ENCODE measurements around the gene RAB37.

The RAB37 gene

GRCh38 chr17:74776990-74777389 lies 39.9 kb downstream of the RAB37 start:
- DNase-seq (ENCODE audit: low spot score), result no peak
- TF ChIP-seq CTCF (IDR thresholded peaks at IDR 0.05; ENCODE audit: extremely low read depth, insufficient read depth, missing control alignments), result no peak
- in situ Hi-C loops (cut with MboI; ENCODE audit: low pct_unique_long_range_greater_than_20kb, low sequenced_read_pairs, unreplicated experiment), result no loop called here

- in situ Hi-C loops (cut with MboI; ENCODE audit: low pct_unique_long_range_greater_than_20kb, low sequenced_read_pairs, unreplicated experiment), result no loop called here
- no peak for TF ChIP-seq CTCF (IDR thresholded peaks at IDR 0.05; ENCODE audit: extremely low read depth, insufficient read depth, missing control alignments)
- DNase-seq (ENCODE audit: low spot score), result no peak
Measured at GRCh38 chr17:74777901-74778515, 41.0 kb downstream of the RAB37 start.

- no peak for TF ChIP-seq CTCF (IDR thresholded peaks at IDR 0.05; ENCODE audit: extremely low read depth, insufficient read depth, missing control alignments)
- in situ Hi-C loops (cut with MboI; ENCODE audit: low pct_unique_long_range_greater_than_20kb, low sequenced_read_pairs, unreplicated experiment), result no loop called here
- DNase-seq (ENCODE audit: low spot score), result no peak
Measured at GRCh38 chr17:74778960-74779359, 41.9 kb downstream of the RAB37 start.

- TF ChIP-seq CTCF (IDR thresholded peaks at IDR 0.05; ENCODE audit: extremely low read depth, insufficient read depth, missing control alignments), result no peak
- in situ Hi-C loops (cut with MboI; ENCODE audit: low pct_unique_long_range_greater_than_20kb, low sequenced_read_pairs, unreplicated experiment), result no loop called here
- no peak for DNase-seq (ENCODE audit: low spot score)
Measured at GRCh38 chr17:74779501-74779900, 42.4 kb downstream of the RAB37 start.

GRCh38 chr17:74779948-74780400 lies 42.9 kb downstream of the RAB37 start:
- peak; percentile 52 for DNase-seq (ENCODE audit: low spot score)
- in situ Hi-C loops (cut with MboI; ENCODE audit: low pct_unique_long_range_greater_than_20kb, low sequenced_read_pairs, unreplicated experiment), result no loop called here
- no peak for TF ChIP-seq CTCF (IDR thresholded peaks at IDR 0.05; ENCODE audit: extremely low read depth, insufficient read depth, missing control alignments)

GRCh38 chr17:74780443-74781238 lies 43.6 kb downstream of the RAB37 start:
- DNase-seq (ENCODE audit: low spot score), result no peak
- in situ Hi-C loops (cut with MboI; ENCODE audit: low pct_unique_long_range_greater_than_20kb, low sequenced_read_pairs, unreplicated experiment), result no loop called here
- TF ChIP-seq CTCF (IDR thresholded peaks at IDR 0.05; ENCODE audit: extremely low read depth, insufficient read depth, missing control alignments), result peak; percentile 24

All from GM13977 (cell line).